ENCODE data around the gene DOC2B.

Gene DOC2B

DNA sequence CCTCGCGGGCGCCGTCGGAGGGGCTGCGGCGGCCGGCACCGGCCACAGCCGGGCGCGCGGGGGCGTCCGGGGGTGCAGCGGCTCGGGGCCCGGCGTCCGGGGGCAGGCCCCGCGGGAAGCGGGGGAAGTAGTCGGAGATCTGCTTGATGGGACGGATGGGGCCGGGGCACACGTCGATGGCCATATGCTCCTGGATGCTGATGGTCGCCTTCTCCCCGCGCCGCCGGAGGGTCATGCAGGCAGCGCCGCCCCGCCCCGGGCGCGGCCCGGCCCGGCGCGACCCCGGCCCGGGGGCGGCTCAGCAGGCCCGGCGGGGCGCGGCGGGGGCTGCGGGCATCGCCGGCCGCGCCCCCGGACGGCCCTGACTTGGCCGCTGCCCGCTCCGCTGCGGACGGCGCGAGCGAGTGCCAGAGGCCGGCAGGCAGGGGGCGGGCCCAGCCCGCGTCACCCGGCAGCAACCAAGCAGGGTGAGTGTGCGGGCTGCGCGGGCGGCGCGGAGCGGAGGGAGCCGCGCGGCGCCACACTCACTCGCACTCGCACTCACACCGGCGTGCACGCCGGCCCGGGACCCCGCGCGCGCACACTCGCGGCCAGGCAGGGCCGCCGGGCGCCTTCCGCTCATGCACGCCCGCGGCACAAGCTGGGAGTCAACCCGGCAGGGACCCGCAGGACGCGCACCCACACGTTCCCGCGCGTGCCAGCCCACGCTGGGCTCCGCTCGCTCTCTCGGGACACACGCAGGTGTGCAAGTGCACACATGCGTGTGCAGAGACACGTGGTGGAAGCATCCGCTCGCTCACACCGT is at the start of gene DOC2B:
TSS of gene DOC2B (minus strand) at position 406 of the 805 bp plus-strand sequence. CDS start at position 235, 171 bp downstream.
- peak; percentile 64 for DNase-seq
- no peaks in the 10 kb centered on the region for H3K9me3 ChIP-seq (ENCODE audit: severe bottlenecking)
- H3K27ac ChIP-seq: peak within 1 kb of the TSS; percentile 88
- H3K36me3 ChIP-seq: peaks cover 9% of the 10 kb centered on the region
- H3K27me3 ChIP-seq (ENCODE audit: insufficient read depth, low read depth, severe bottlenecking): no peaks in the 10 kb centered on the region
- H3K4me3 ChIP-seq (ENCODE audit: low read depth, low read length): peak within 1 kb of the TSS; percentile 58
- TF ChIP-seq, protein P1, sequence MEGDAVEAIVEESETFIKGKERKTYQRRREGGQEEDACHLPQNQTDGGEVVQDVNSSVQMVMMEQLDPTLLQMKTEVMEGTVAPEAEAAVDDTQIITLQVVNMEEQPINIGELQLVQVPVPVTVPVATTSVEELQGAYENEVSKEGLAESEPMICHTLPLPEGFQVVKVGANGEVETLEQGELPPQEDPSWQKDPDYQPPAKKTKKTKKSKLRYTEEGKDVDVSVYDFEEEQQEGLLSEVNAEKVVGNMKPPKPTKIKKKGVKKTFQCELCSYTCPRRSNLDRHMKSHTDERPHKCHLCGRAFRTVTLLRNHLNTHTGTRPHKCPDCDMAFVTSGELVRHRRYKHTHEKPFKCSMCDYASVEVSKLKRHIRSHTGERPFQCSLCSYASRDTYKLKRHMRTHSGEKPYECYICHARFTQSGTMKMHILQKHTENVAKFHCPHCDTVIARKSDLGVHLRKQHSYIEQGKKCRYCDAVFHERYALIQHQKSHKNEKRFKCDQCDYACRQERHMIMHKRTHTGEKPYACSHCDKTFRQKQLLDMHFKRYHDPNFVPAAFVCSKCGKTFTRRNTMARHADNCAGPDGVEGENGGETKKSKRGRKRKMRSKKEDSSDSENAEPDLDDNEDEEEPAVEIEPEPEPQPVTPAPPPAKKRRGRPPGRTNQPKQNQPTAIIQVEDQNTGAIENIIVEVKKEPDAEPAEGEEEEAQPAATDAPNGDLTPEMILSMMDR (IDR thresholded peaks at IDR 0.05; ENCODE audit: low read depth, low read length): peak; percentile 28; the same call in 1 of the 2 replicates

DNA sequence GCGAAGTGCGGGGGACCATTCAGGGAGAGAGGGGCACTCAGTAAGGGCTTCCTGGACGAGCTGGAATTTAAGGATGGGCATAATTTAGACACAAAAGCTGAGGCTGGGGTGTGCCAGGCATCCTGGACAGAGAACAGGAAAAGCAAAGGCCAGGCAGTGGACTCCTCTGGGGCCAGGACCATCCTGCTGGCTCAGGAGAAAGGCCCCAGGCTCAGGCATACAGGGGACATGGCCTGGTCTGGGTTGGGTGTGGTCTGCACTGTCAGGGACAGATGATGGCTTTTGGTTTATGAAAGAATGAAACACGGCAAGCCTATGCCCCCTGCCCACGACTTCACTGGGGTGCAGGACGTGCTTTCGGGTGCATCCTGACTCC is 48.9 kb upstream of the DOC2B start:
- no peaks in the 10 kb centered on the region for H3K27me3 ChIP-seq (ENCODE audit: insufficient read depth, low read depth, severe bottlenecking)
- no peak for DNase-seq

DNA sequence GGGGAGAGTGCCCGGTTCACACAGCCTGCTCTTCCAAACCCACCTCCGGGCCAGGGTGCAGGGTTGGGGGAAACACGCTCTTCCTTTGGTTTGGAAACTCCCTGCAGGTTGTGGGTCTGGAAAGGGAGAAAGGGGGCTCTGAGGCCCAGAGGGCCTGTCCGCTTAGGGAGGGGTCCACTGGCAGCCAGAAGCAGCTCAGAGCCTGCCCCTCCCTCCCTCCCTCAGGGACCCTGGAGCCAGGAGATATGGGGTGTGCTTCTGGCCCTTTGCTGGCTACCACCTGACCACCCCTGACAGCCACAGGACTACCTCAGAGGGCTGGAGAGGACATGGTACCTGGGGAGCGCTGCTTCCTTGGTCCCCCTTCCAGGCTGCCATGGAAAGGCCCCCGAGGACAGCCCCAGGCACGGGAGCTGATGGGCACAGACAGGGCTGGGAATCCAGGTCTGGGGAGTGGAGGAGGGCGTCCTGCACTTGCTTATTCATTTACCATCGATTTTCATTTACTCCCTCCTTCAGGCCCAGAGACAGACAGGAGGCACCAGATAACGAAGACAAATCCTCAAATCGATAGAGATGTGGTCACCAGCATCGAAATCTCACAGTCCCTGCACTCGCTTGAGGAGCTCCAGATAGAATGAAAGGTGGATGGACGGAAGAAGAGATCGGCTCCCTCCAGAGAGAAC is 48.4 kb upstream of the DOC2B start:
- TF ChIP-seq, protein P1 (IDR thresholded peaks at IDR 0.05; ENCODE audit: low read depth, low read length): no peak
- H3K4me3 ChIP-seq (ENCODE audit: low read depth, low read length): no peak overlapping the region
- no peak for DNase-seq
- no peaks in the 10 kb centered on the region for H3K9me3 ChIP-seq (ENCODE audit: severe bottlenecking)
- H3K27me3 ChIP-seq (ENCODE audit: insufficient read depth, low read depth, severe bottlenecking): no peaks in the 10 kb centered on the region
- H3K27ac ChIP-seq: no peak overlapping the region; the same call in 1 of the 2 replicates
- H3K36me3 ChIP-seq: no peaks in the 10 kb centered on the region

More for the DNA sequence above, 48.9 kb upstream of the DOC2B start:
- Histone ChIP-seq H3K4me3 (ENCODE audit: low read depth, low read length) (no peak overlapping the region), H3K36me3 (no peaks in the 10 kb centered on the region), H3K27ac (no peak overlapping the region; the same call in 1 of the 2 replicates), H3K9me3 (ENCODE audit: severe bottlenecking) (no peaks in the 10 kb centered on the region)
- TF ChIP-seq, protein P1 (IDR thresholded peaks at IDR 0.05; ENCODE audit: low read depth, low read length): no peak

DNA sequence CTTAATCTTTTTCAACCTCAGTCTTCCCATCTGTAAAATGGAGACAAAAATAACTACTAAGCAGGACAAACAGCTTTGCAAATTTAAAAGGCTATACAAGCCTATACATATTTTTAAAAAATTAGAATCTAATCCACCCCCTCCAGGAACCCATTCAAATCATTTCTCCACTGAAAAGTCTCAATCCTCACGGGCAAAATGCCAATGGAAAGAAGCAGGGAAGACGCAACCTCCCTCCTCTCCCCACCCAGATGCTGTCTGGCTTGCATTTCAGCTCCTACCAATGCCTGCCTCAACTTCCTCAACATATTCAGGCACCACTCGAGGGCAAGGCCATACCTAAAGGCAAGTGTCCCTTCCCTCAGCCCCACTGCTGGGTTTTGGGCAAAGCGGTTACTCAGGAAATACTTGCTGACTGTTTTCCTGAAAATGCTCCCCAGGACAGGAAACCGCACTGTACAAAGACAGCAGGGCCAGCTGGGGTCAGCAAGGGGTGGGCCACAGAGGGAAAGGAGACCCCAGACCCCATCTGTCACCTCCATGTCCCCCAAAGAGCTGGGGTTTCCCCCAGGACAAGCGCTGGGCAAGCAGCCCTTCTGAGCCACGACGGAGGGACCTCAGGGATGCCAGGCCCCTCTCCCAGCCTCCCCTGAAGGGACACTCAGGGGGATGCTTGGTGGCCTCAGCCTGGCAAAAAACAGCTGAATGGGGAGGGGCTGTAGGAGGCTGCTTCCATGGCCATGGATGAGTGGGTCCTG is 47.7 kb upstream of the DOC2B start:
- H3K4me3 ChIP-seq (ENCODE audit: low read depth, low read length): no peak overlapping the region
- no peaks in the 10 kb centered on the region for H3K36me3 ChIP-seq
- TF ChIP-seq, protein P1 (IDR thresholded peaks at IDR 0.05; ENCODE audit: low read depth, low read length): no peak
- H3K27ac ChIP-seq: no peak overlapping the region
- DNase-seq: no peak
- H3K9me3 ChIP-seq (ENCODE audit: severe bottlenecking): no peaks in the 10 kb centered on the region
- no peaks in the 10 kb centered on the region for H3K27me3 ChIP-seq (ENCODE audit: insufficient read depth, low read depth, severe bottlenecking)

DNA sequence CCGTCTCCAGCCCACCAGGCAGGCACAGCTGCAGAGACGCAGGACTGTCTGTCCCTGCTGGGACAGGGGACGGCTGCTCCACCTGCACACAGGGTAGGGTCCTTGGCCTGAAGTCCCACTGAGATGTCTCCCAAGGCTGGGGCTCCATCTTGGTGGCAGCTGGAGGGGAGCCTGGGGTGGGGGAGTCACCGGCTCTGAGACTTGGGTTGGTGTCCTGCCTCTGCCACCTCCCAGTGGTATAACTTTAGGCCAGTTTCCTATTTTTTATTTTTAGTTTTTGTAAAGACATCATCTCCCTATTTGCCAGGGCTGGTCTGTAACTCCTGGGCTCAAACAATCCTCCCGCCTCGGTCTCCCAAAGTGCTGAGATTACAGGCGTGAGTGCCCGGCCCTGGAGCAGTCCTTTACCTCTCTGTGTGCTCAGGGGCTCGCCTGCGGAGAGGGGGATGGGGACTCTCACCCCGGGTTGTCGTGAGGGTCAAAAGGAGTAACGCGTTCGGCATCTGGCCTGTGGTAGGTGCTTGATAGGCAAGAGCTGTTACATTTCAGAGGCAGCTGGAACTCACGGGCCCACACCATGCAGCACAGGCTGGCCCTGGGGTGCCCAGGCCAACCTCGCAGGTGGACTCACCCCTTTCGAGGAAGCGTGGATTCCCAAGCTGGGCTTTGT is 46.6 kb upstream of the DOC2B start:
- no peaks in the 10 kb centered on the region for H3K36me3 ChIP-seq
- no peak for DNase-seq
- H3K27ac ChIP-seq: no peak overlapping the region
- H3K9me3 ChIP-seq (ENCODE audit: severe bottlenecking): no peaks in the 10 kb centered on the region
- no peak overlapping the region for H3K4me3 ChIP-seq (ENCODE audit: low read depth, low read length)
- TF ChIP-seq, protein P1 (IDR thresholded peaks at IDR 0.05; ENCODE audit: low read depth, low read length): no peak
- no peaks in the 10 kb centered on the region for H3K27me3 ChIP-seq (ENCODE audit: insufficient read depth, low read depth, severe bottlenecking)
